Measurements from ENCODE around the gene ASIC3. TPM values are rescaled to one million over a fixed set of nuclear protein-coding genes. Genes with fewer than 3 reads are reported as not detected.
A peak's percentile ranks its signal among the peaks of the same experiment; 100 is the strongest.

The ASIC3 gene
- total and polyA plus RNA-seq, 4 donors: 0.37 to 3.9 (median 2.4) TPM

DNA sequence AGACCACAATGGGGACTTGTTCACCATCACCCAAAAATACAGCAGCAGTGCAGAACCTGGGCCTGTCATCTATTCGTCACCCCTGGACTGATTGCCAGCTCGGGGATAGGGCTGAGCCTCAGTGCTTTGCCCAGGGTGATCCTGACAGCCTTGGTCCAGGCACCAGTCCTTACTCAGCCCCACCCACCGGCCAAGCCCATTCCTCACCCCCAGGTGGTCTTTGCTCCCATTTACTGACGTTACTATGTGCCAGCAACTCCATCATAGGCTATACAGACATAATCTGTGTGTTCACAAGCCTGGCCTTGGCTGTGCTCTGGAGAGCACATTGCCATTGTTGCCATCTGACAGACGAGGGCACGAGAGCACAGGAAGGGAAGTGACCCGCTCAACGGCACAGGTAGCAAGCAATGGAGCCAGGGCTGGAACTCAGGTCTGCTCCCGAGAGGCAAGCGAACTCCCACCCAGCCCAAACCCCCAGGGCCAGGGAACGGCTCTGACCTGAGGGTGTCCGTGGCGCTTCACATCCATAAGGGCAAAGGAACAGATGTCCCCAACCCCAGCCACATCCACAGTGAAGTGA, 30.9 kb upstream of the ASIC3 start:
- peaks cover 0 to 4% (median 0%) of the 10 kb centered on the region in 4 donors for H3K36me3 ChIP-seq (ENCODE audit: control insufficient read depth in 4 of 4, insufficient read depth in 4 of 4, low read length in 4 of 4)
- H3K4me3 ChIP-seq: no peak overlapping the region
- H3K27ac ChIP-seq (ENCODE audit: low read depth in 1 of 2, low read length in 1 of 2): no peak overlapping the region
- ATAC-seq (ENCODE audit: insufficient read depth, low FRiP score) (no peak), DNase-seq (no peak)
- TF ChIP-seq CTCF (IDR thresholded peaks at IDR 0.05; ENCODE audit: control extremely low read depth, extremely low read depth): no peak
- peaks cover 0 to 24% (median 8%) of the 10 kb centered on the region in 5 donors for H3K4me1 ChIP-seq (ENCODE audit: control insufficient read depth in 5 of 5, insufficient read depth in 5 of 5, low read length in 5 of 5)
- 35 to 37% methylated on average over 13 of the region's 13 CpGs for WGBS, 2 donors
- peaks cover 0 to 19% (median 13%) of the 10 kb centered on the region in 3 donors for H3K27me3 ChIP-seq (ENCODE audit: control insufficient read depth in 3 of 3, insufficient read depth in 3 of 3, low read length in 2 of 3)
- H3K9me3 ChIP-seq (ENCODE audit: control insufficient read depth in 4 of 4, insufficient read depth in 3 of 4, low read length in 3 of 4): no peaks in the 10 kb centered on the region
- H3K9ac ChIP-seq (ENCODE audit: insufficient read depth in 1 of 2, low read length in 2 of 2): no peak overlapping the region

DNA sequence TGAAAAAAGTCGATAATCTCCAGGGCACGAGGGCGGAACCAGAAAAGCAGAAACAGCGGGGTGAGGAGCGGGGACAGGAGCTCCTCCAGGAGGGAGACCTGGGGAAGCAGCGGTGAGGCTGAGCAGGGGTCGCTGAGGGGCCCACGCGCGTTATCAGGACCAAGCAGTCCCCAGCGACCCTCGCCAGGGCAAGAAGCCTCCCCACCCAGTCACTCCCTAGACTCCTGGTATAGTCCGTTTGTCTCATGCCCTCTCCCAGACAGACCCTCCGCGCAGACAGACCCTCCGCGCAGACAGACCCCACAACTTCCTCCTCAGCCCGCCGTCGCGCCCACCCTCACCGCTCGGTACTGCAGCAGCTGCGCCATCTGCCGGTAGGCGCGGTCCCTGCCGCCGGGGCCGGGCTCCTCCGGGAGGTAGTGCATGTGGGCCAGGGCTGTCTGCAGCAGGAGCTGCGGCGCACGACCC, 30.3 kb upstream of the ASIC3 start:
- Histone ChIP-seq H3K9ac (ENCODE audit: insufficient read depth in 1 of 2, low read length in 2 of 2) (no peak overlapping the region), H3K4me1 (ENCODE audit: control insufficient read depth in 5 of 5, insufficient read depth in 5 of 5, low read length in 5 of 5) (peaks cover 0 to 20% (median 3%) of the 10 kb centered on the region in 5 donors), H3K9me3 (ENCODE audit: control insufficient read depth in 4 of 4, insufficient read depth in 3 of 4, low read length in 3 of 4) (no peaks in the 10 kb centered on the region), H3K27me3 (ENCODE audit: control insufficient read depth in 3 of 3, insufficient read depth in 3 of 3, low read length in 2 of 3) (peaks cover 0 to 19% (median 13%) of the 10 kb centered on the region in 3 donors), H3K36me3 (ENCODE audit: control insufficient read depth in 4 of 4, insufficient read depth in 4 of 4, low read length in 4 of 4) (peaks cover 0 to 3% (median 0%) of the 10 kb centered on the region in 4 donors), H3K4me3 (no peak overlapping the region), H3K27ac (ENCODE audit: low read depth in 1 of 2, low read length in 1 of 2) (no peak overlapping the region)
- 2 to 4% methylated on average over 27 to 34 of the region's 34 CpGs for WGBS, 2 donors
- ATAC-seq (ENCODE audit: insufficient read depth, low FRiP score) (peak; percentile 66), DNase-seq (peak; percentile 69 to 84 (median 76))
- TF ChIP-seq CTCF (IDR thresholded peaks at IDR 0.05; ENCODE audit: control extremely low read depth, extremely low read depth): peak; percentile 59

GRCh38 chr7:151018421-151019129, 29.8 kb upstream of the ASIC3 start:
- ATAC-seq (ENCODE audit: insufficient read depth, low FRiP score) (no peak), DNase-seq (peak; percentile 72 to 88 (median 84))
- Histone ChIP-seq H3K4me1 (ENCODE audit: control insufficient read depth in 5 of 5, insufficient read depth in 5 of 5, low read length in 5 of 5) (peaks cover 0 to 24% (median 0%) of the 10 kb centered on the region in 5 donors), H3K9me3 (ENCODE audit: control insufficient read depth in 4 of 4, insufficient read depth in 3 of 4, low read length in 3 of 4) (no peaks in the 10 kb centered on the region), H3K9ac (ENCODE audit: insufficient read depth in 1 of 2, low read length in 2 of 2) (no peak overlapping the region), H3K27me3 (ENCODE audit: control insufficient read depth in 3 of 3, insufficient read depth in 3 of 3, low read length in 2 of 3) (peaks cover 0 to 19% (median 13%) of the 10 kb centered on the region in 3 donors), H3K27ac (ENCODE audit: low read depth in 1 of 2, low read length in 1 of 2) (no peak overlapping the region), H3K4me3 (no peak overlapping the region), H3K36me3 (ENCODE audit: control insufficient read depth in 4 of 4, insufficient read depth in 4 of 4, low read length in 4 of 4) (peaks cover 0 to 2% (median 0%) of the 10 kb centered on the region in 4 donors)
- TF ChIP-seq CTCF (IDR thresholded peaks at IDR 0.05; ENCODE audit: control extremely low read depth, extremely low read depth): no peak
- 1 to 2% methylated on average over 76 to 82 of the region's 82 CpGs for WGBS, 2 donors

Data from lung (tissue), 12 donors.